ENCODE measurements around the gene CPEB3.

CPEB3 gene

DNA sequence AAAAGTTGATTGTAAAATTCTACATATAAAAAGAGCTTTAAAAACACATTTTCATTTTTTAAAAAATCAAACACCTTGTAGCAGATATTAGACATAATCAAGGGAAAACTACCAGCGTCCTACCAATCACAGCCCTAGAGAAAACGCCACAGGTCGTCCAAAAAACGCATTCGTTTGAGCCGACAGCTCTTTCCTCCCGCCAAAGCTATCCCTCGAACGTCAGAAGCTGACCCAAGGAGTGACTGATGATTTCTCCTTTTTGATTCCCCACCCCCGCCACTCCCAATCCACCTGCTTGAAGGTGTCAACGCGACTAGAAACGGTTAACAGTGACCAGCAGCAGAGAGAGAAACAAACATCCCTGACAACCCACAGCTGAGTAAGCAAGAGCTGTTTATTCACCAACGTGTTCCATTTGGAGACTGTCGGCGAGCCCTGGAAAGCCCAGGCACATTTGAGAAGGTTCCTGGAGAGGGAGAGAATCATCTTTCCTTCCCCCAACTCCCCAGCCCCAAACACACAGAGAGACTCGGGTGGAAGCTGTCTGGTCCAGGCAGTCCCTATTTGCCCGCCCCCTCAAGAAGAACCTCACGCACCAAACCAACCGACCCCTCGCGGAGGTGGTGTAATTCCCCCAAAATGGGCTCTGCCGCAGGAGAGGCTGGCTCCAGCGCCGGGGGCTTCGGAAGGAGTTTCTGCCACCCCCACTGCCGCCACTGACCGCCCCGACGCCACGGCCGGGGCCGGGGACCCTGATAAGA, 622 bp downstream of the CPEB3 start:
- no peak for TF ChIP-seq ZFX (IDR thresholded peaks at IDR 0.05)
- TF ChIP-seq, protein P1, sequence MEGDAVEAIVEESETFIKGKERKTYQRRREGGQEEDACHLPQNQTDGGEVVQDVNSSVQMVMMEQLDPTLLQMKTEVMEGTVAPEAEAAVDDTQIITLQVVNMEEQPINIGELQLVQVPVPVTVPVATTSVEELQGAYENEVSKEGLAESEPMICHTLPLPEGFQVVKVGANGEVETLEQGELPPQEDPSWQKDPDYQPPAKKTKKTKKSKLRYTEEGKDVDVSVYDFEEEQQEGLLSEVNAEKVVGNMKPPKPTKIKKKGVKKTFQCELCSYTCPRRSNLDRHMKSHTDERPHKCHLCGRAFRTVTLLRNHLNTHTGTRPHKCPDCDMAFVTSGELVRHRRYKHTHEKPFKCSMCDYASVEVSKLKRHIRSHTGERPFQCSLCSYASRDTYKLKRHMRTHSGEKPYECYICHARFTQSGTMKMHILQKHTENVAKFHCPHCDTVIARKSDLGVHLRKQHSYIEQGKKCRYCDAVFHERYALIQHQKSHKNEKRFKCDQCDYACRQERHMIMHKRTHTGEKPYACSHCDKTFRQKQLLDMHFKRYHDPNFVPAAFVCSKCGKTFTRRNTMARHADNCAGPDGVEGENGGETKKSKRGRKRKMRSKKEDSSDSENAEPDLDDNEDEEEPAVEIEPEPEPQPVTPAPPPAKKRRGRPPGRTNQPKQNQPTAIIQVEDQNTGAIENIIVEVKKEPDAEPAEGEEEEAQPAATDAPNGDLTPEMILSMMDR (conservative IDR thresholded peaks at IDR 0.05): no peak
- H3K27ac ChIP-seq: peak overlapping the region; percentile 94

DNA sequence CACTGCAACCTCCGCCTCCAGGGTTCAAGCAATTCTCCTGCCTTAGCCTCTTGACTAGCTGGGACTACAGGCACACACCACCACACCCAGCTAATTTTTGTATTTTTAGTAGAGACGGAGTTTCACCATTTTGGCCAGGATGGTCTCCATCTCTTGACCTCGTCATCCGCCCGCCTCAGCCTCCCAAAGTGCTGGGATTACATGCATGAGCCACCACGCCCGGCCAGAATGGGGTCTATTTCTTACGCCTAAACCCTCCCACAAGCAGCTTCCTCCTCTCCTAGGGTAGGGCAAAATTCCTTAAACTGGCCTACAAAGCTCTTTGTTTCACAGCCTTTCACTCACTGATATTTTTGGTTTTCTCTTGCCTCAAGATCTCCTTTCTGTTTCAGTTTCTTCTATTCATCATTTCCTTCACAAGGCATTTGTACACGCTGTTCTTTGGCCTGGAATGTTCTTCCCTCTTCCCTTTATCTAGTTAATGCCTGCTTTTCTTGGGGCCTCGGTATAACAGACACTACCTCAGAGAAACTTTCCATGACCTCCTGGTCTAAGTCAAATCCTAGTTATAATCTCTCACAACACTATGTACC, 6.7 kb downstream of the CPEB3 start:
- H3K27ac ChIP-seq: no peak overlapping the region
- TF ChIP-seq ZFX (IDR thresholded peaks at IDR 0.05): no peak
- TF ChIP-seq, protein P1 (conservative IDR thresholded peaks at IDR 0.05): no peak

DNA sequence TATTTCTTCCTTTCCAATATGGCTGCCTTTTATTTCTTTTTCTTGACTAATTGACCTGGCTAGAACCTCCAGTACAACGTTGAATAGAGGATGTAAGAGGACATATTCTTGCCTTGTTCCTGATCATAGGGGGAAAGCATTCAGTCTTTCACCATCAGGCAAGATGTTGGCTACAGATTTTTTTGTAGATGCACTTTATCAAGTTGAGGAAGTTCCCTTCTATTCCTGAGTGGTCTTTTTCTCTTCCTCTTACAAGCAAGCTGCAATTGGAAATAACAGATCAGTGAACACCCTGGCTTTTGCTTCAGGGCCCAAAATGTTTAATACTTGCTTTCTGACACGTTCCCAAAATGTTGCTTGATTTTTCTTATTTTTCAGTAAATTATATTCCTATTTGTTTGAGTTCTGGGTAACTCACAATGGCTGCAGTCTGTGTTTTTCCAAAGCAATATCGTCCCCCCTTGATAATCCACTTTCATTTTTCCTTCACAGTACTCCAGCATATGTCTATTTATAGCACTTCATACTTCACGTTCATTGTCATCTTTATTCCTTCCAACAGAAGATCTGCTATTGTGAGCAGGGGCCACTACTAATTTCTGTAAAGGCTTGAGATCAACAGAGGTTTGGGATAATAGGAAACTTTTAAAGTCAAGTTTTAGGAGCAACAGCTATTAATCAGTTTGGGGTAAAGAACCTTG, 11.7 kb downstream of the CPEB3 start:
- H3K27ac ChIP-seq: no peak overlapping the region
- TF ChIP-seq, protein P1 (conservative IDR thresholded peaks at IDR 0.05): no peak
- TF ChIP-seq ZFX (IDR thresholded peaks at IDR 0.05): no peak

DNA sequence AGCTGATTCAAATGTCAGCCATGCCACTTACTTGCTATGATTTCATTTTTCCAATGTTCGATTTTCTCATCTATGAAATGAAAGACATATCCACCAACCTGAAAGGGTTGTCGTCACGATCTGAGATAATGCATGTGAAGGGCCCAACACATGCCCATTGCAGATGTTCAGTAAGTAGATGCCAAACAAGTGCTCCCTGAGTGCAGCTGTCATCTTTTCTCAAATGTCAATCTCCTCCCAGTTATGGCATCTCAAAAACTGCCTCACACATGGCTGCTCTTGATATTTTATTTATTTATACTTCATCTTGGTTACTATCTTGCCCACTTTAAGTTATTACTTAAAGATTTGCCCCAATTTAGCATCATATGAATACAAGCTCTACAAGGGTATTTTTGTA, 16.8 kb downstream of the CPEB3 start:
- no peak for TF ChIP-seq ZFX (IDR thresholded peaks at IDR 0.05)
- TF ChIP-seq, protein P1 (conservative IDR thresholded peaks at IDR 0.05): no peak
- no peak overlapping the region for H3K27ac ChIP-seq

DNA sequence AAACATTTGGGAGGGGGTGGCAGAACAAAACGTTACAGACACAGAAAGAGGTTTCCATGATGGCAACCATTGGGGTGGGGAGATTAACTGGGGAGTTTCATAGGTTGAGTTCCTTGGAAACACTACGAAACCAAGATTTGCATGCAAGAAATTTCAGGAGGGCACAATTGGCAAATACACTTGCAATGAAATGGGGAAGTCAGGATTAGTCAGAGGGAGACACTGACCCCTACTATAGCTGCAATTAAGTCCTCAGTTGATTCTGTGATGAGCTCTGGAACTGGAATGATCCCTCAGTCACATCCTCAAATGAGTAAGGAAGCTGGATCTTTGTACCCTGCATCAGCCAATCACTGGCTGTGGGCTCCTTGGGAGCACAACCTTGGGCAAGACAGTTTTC, 22.1 kb downstream of the CPEB3 start:
- H3K27ac ChIP-seq: no peak overlapping the region
- TF ChIP-seq ZFX (IDR thresholded peaks at IDR 0.05): no peak
- TF ChIP-seq, protein P1 (conservative IDR thresholded peaks at IDR 0.05): no peak

DNA sequence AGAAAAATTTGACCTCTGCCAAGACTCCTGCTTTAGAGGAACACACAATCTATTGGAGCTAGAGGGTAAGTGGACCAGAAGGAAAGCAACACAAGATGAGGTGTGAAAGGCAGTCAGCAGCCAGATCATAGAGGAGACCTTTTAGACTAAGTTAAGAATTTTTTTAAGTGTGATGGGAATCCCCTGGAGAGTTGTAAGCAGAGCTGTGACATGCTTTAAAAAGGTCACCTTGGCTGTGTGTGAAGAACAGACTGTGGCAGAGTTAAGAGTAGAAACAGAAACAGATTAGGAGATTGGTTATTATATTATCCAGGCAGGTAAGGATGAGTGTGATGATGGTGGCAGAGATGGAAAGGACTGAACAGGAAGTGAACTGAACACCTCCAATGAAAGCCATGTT, 23.5 kb downstream of the CPEB3 start:
- TF ChIP-seq, protein P1 (conservative IDR thresholded peaks at IDR 0.05): no peak
- H3K27ac ChIP-seq: no peak overlapping the region

DNA sequence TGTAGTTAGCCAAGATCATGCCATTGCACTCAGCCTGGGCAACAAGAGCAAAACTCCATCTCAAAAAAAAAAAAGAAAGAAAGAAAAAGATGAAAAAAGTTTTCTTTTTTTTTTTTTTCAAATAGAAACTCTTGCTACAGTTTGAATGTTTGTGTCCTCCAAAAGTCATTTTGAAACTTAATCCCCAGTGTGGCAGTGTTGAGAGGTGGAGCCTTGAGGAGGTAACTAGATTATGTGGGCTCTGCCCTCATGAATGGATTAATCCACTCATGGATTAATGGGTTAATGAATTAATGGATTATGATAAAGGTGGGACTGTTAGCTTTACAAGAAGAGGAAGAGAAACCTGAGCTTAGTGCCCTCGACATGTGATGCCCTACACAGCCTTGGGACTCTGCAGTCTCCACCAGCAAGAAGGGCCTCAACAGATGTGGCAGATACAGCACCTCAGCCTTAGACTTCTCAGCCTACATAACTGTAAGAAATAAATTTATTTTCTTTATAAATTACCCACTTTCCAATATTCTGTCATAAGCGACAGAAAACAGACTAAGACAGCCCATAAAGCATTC, 25.1 kb downstream of the CPEB3 start:
- no peak for TF ChIP-seq ZFX (IDR thresholded peaks at IDR 0.05)
- TF ChIP-seq, protein P1 (conservative IDR thresholded peaks at IDR 0.05): no peak
- H3K27ac ChIP-seq: no peak overlapping the region
